ENCODE measurements around the gene DPP6.

DNA sequence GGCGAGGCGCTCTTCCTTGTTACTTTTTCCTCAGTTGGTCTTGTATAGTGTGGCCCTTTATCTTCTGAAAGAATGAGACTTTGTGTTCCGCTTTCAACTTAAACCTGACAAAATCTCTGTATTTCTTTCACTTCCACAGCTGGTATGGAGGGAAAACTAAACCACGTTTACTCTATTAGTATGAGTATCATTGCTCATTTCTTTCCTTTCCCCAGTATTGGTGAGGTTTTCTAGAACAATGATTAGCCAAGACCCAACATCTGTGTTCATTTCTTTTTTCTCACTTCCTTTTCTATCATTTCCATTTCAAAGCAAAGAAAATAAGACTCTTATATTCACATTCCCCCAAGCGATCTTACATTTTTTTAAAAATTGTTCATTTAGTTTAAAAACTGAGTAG, 785.4 kb downstream of the DPP6 start:
- TF ChIP-seq FOXP1 (CRISPR knock-in tag; IDR thresholded peaks at IDR 0.05; ENCODE audit: borderline replicate concordance) (no peak), ZNF423 (CRISPR knock-in tag; IDR thresholded peaks at IDR 0.05) (no peak), SMAD3 (CRISPR knock-in tag; IDR thresholded peaks at IDR 0.05; ENCODE audit: borderline replicate concordance) (no peak)
- TF ChIP-seq, protein P1, sequence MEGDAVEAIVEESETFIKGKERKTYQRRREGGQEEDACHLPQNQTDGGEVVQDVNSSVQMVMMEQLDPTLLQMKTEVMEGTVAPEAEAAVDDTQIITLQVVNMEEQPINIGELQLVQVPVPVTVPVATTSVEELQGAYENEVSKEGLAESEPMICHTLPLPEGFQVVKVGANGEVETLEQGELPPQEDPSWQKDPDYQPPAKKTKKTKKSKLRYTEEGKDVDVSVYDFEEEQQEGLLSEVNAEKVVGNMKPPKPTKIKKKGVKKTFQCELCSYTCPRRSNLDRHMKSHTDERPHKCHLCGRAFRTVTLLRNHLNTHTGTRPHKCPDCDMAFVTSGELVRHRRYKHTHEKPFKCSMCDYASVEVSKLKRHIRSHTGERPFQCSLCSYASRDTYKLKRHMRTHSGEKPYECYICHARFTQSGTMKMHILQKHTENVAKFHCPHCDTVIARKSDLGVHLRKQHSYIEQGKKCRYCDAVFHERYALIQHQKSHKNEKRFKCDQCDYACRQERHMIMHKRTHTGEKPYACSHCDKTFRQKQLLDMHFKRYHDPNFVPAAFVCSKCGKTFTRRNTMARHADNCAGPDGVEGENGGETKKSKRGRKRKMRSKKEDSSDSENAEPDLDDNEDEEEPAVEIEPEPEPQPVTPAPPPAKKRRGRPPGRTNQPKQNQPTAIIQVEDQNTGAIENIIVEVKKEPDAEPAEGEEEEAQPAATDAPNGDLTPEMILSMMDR (IDR thresholded peaks at IDR 0.05), result no peak
